Measurements from ENCODE around the gene CAPN11.

CAPN11 gene

GRCh38 chr6:44216677-44217331 lies 58.2 kb downstream of the CAPN11 start, which contains the start of gene MYMX:
TSS of gene MYMX (plus strand) at chr6:44216926. CDS start at chr6:44217472, 546 bp downstream.
- TF ChIP-seq CTCF (IDR thresholded peaks at IDR 0.05) = no peak

GRCh38 chr6:44217332-44218143 lies 58.9 kb downstream of the CAPN11 start:
- TF ChIP-seq CTCF (IDR thresholded peaks at IDR 0.05) = no peak

- TF ChIP-seq CTCF (IDR thresholded peaks at IDR 0.05) = no peak
Measured at GRCh38 chr6:44219053-44219814, 60.6 kb downstream of the CAPN11 start.

- TF ChIP-seq CTCF (IDR thresholded peaks at IDR 0.05) = no peak
Measured at GRCh38 chr6:44219815-44220784, 61.5 kb downstream of the CAPN11 start.

GRCh38 chr6:44220913-44221290 lies 62.3 kb downstream of the CAPN11 start:
- TF ChIP-seq CTCF (IDR thresholded peaks at IDR 0.05) = no peak

GRCh38 chr6:44221291-44221960 lies 62.8 kb downstream of the CAPN11 start:
- peak; percentile 56 for TF ChIP-seq CTCF (IDR thresholded peaks at IDR 0.05)
